Iris pigment epithelial cell (primary cell): ENCODE results near the gene NPY.

ENCODE experiments used
- DNase-seq: peaks from one replicate; pipeline ENCODE4 v3.0.0-alpha.2; 2011; ENCODE audit warnings: low read depth

NPY gene

GRCh38 chr7:24316340-24316739 lies 32.4 kb downstream of the NPY start:
- no peak for DNase-seq

DNA sequence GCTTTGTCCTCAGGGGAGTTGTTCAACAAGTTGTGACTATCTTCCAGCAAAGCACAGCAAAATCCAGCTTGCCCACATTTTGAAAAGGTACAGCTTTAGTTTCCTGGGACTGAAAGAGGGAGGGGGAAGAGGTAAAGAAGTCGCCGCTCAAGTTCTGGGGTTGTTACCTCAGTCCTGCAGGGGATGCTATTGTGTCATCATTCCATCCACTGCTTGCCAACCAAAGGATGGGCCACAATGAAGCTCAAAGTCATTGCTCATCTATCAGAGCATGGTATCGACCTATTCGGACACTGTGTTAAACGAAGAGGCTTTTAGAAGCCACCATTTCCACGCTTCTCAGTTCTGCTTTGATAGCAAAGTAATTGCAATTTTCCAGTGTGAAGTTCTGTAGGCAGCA lies 34.3 kb downstream of the NPY start:
- no peak for DNase-seq

GRCh38 chr7:24319209-24319608 lies 35.2 kb downstream of the NPY start:
- no peak for DNase-seq

GRCh38 chr7:24323961-24324480 lies 40.0 kb downstream of the NPY start:
- no peak for DNase-seq

DNA sequence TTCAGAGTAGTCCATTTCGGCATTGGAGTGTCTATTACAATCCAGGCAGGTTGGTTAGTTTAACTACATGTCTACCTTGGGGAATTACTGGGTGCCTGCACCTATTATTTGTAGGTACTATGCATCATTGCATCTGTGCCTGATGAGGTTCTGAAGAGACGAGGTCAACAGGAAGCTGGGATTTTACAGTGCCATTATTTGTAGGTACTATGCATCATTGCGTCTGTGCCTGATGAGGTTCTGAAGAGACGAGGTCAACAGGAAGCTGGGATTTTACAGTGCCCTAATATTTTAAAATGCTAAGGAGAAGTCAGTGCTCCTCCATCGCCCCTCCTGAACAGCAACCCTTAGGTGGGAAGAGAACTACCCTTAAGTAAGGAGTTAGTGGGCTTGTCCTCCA lies 41.7 kb downstream of the NPY start:
- no peak for DNase-seq

DNA sequence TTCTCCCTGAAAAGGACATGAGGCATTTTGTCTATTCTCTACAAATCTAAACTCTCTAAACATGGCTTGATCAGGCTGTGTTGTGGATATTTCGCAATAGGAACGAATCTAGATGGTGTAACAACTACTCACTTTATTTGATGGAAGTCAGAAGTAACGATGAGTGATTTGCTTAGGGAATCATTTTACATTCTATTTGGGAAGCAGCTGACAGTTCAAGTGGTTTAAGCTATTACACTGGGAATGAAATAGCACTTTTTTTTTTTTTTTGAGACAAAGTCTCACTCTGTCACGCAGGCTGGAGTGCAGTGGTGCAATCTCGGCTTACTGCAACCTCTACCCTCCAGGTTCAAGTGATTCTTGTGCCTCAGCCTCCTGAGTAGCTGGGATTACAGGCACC lies 44.1 kb downstream of the NPY start:
- DNase-seq: no peak

GRCh38 chr7:24328894-24329293 lies 44.9 kb downstream of the NPY start:
- no peak for DNase-seq

DNA sequence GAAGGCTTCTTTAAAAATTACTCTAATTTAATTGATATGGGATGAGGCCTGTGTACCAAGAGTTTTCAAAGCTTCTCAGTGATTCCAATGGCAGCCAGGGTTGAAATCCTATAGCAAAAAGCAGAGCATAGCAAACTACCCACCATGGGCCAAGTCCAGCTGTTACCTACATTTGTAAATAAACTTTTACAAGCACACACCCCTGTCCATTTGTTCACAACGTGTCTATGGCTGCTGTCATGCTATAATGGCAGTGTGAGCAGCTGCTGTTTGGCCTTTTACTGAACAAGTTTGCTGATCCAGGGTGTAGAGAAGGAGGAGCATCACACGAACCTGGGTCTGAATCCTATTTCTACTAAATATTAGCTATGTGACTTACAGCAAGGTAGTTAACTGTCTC lies 50.0 kb downstream of the NPY start:
- DNase-seq: no peak

DNA sequence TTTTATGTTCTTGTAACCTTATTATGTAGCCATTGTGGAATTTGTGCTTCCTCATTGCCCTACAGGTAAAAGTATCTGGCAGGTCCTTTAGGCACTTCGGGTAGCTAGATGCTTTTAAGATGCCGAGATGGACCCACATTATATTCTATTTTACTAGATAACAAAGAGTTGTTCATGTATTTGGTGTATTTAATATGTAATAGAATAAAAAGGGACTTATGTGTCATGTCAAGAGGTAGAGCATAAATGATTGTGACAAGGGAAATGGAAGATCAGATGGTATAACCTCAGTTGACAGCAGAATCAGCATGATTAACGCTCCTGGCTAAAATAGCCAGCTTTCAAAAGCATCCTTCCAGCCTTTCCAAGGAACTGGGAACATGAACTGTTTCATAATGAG lies 50.6 kb downstream of the NPY start:
- DNase-seq: no peak

DNA sequence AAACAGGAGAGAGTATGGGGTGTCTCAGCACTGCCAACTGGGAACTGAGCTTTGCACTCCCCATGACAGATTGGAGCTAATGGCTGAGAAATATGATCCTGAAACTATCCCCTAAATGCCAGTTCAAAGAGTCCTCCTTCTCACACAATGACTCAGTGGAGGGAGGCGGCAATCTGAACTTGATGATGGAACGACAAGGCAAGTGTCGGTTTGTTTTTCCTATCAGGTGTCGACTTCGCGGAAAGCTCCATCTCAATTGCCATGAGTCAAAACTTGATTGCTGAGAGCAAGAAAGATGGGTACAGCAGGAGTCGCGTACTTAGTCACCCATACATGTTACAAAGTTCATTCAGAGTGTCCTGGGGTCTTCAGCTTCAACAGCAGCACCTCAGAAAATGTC lies 52.5 kb downstream of the NPY start:
- no peak for DNase-seq

GRCh38 chr7:24337180-24337579 lies 53.2 kb downstream of the NPY start:
- DNase-seq: no peak

GRCh38 chr7:24339575-24339974 lies 55.6 kb downstream of the NPY start:
- no peak for DNase-seq

GRCh38 chr7:24340727-24341126 lies 56.7 kb downstream of the NPY start:
- DNase-seq: no peak
